A549 (cell line): ENCODE results near the gene BCO2. TPM values are rescaled to one million over a fixed set of nuclear protein-coding genes. Genes with fewer than 3 reads are reported as not detected.

Experiments used
- ATAC-seq, 2 experiments: fragments of 200-7000 bp in 1 of 2; fragments of >200 bp in 1 of 2; cut with Nextera tagmentation in 1 of 2; cut with Tn5 transposase in 1 of 2; 3 replicates each; pipeline versions ENCODE4 v1.8.0 to v1.9.1; 2018 to 2020; ENCODE audit warnings: mild to moderate bottlenecking in 1 of 2, moderate library complexity in 1 of 2
- CTCF ChIA-PET: fragments of 300-600 bp; sonication (Branson Sonifier 250); formaldehyde crosslinking; extraction: SDS; loops from one replicate; lab custom pipeline; 2021; ENCODE audit warnings: antibody characterized with exemption, inconsistent platforms; lab: Yijun Ruan, JAX
- POLR2A ChIA-PET: fragments of 350-600 bp; formaldehyde crosslinking; extraction: SDS; loops from one replicate; lab custom pipeline; 2021; ENCODE audit warnings: antibody characterized with exemption, inconsistent platforms; lab: Yijun Ruan, JAX
- DNase-seq, 2 experiments: peaks; one replicate each; pipeline versions ENCODE4 v3.0.0 to v3.0.0-alpha.2; 2011 to 2016; ENCODE audit warnings: low read depth in 1 of 2, low spot score in 1 of 2
- FAIRE-seq: peaks from 2 replicates; lab custom pipeline; 2011; peaks lifted over from hg19 to GRCh38; lab: Jason Lieb, UNC
- H3K27ac ChIP-seq, 2 experiments: fragments of >200 bp; sonication (Bioruptor Twin); formaldehyde crosslinking; 3 replicates each; pipeline ENCODE4 v1.5.1; 2016 to 2017
- H3K4me1 ChIP-seq: fragments of >200 bp; sonication (Bioruptor Twin); formaldehyde crosslinking; 3 replicates; pipeline ENCODE4 v1.6.1; 2016
- H3K4me2 ChIP-seq: fragments of >200 bp; sonication (Bioruptor Twin); formaldehyde crosslinking; 3 replicates; pipeline ENCODE4 v1.6.1; 2016
- H3K4me3 ChIP-seq: fragments of >200 bp; sonication (Bioruptor Twin); formaldehyde crosslinking; 3 replicates; pipeline ENCODE4 v1.5.1; 2016
- H3K9me3 ChIP-seq: fragments of >200 bp; sonication (Bioruptor Twin); formaldehyde crosslinking; 3 replicates; pipeline ENCODE4 v1.6.1; 2016
- CBX8 ChIP-seq: fragments of 200-600 bp; sonication (generic); IDR thresholded peaks from 2 replicates; pipeline ENCODE4 v1.6.1; 2016
- EHF ChIP-seq: fragments of 250-450 bp; sonication (Bioruptor Pico); IDR thresholded peaks from 2 replicates; pipeline ENCODE4 v1.5.0; 2020; ENCODE audit warnings: mild to moderate bottlenecking
- EHMT2 ChIP-seq: fragments of 200-600 bp; sonication (generic); IDR thresholded peaks from 2 replicates; pipeline ENCODE4 v1.6.1; 2016; ENCODE audit warnings: antibody characterized with exemption, low read depth, mild to moderate bottlenecking, moderate library complexity
- EP300 ChIP-seq, 2 experiments: fragments of >200 bp; sonication (Bioruptor Twin); formaldehyde crosslinking; IDR thresholded peaks; 2 replicates in 1 of 2; 3 replicates in 1 of 2; pipeline ENCODE4 v1.6.1; 2016 to 2017
- JUNB ChIP-seq: fragments of >200 bp; sonication (Bioruptor Twin); formaldehyde crosslinking; IDR thresholded peaks from 2 replicates; pipeline ENCODE4 v1.6.1; 2016
- MAZ ChIP-seq: fragments of 150-350 bp; IDR thresholded peaks from 2 replicates; pipeline ENCODE4 v1.6.1; 2014; ENCODE audit warnings: antibody characterized with exemption, low read depth, low read length, borderline replicate concordance
- NPAS2 ChIP-seq: fragments of 250-450 bp; sonication (Bioruptor Pico); IDR thresholded peaks from 2 replicates; pipeline ENCODE4 v1.8.0; 2022; ENCODE audit warnings: mild to moderate bottlenecking, moderate library complexity, borderline replicate concordance
- NR3C1 ChIP-seq: fragments of >200 bp; sonication (Bioruptor Twin); formaldehyde crosslinking; IDR thresholded peaks from 3 replicates; pipeline ENCODE4 v1.6.1; 2017
- PHF8 ChIP-seq: fragments of 200-600 bp; sonication (generic); IDR thresholded peaks from 2 replicates; pipeline ENCODE4 v1.6.1; 2016; ENCODE audit warnings: low read depth, mild to moderate bottlenecking, antibody characterized with exemption, moderate library complexity, borderline replicate concordance
- RAD21 ChIP-seq, 2 experiments: fragments of >200 bp in 1 of 2; sonication (Bioruptor Twin) in 1 of 2; formaldehyde crosslinking in 1 of 2; IDR thresholded peaks in 1 of 2; conservative IDR thresholded peaks in 1 of 2; 2 replicates in 1 of 2; 3 replicates in 1 of 2; pipeline ENCODE4 v1.6.1; 2012 to 2018; ENCODE audit warnings: inconsistent platforms in 1 of 2
- RARB ChIP-seq: fragments of 250-450 bp; sonication (Bioruptor Pico); IDR thresholded peaks from 2 replicates; pipeline ENCODE4 v1.8.0; 2021; ENCODE audit warnings: mild to moderate bottlenecking, moderate library complexity
- RCOR1 ChIP-seq: fragments of 150-350 bp; IDR thresholded peaks from 2 replicates; pipeline ENCODE4 v1.6.1; 2014; ENCODE audit warnings: antibody characterized with exemption, low read length, low read depth
- SMC3 ChIP-seq: fragments of >200 bp; sonication (Bioruptor Twin); formaldehyde crosslinking; IDR thresholded peaks from 3 replicates; pipeline ENCODE4 v1.6.1; 2018; ENCODE audit warnings: inconsistent platforms
- TFCP2L1 ChIP-seq: fragments of 250-450 bp; sonication (Bioruptor Pico); IDR thresholded peaks from 2 replicates; pipeline ENCODE4 v1.5.0; 2021; ENCODE audit warnings: mild to moderate bottlenecking
- TP53 ChIP-seq: fragments of 250-450 bp; sonication (Bioruptor Pico); IDR thresholded peaks from 2 replicates; pipeline ENCODE4 v1.5.0; 2021; ENCODE audit warnings: mild to moderate bottlenecking, moderate library complexity
- ZFP36 ChIP-seq: fragments of 450-650 bp; IDR thresholded peaks from 2 replicates; pipeline ENCODE4 v1.6.1; 2014; ENCODE audit warnings: borderline replicate concordance; ENCODE audit not compliant: partially characterized antibody
- ZNF302 ChIP-seq: fragments of 250-450 bp; sonication (Bioruptor Pico); IDR thresholded peaks from 2 replicates; pipeline ENCODE4 v1.9.0; 2021; ENCODE audit warnings: inconsistent platforms, mild to moderate bottlenecking, moderate library complexity
- WGBS: methylation state at CpG from one replicate; pipeline ENCODE4 v1.1.6; 2017; ENCODE audit errors: missing lambda C conversion rate; 5-methylcytosine and 5-hydroxymethylcytosine counted together
- polyA plus RNA-seq, 4 experiments: library from polyadenylated mRNA; depleted of rRNA in 3 of 4; stranded (reverse); fragments of >200 nt; fragmentation: RNase III in 1 of 4; extraction: RNeasy Plus Mini Kit Qiagen cat#74134 plus additional on column Dnase treatment in 1 of 4; gene quantifications; 2 replicates in 3 of 4; 3 replicates in 1 of 4; pipeline ENCODE4 v1.2.3, GENCODE V29; 2011 to 2017
- TF ChIP-seq, protein P1 (sequence below): fragments of 450-650 bp; IDR thresholded peaks from 2 replicates; pipeline ENCODE4 v1.6.1; 2014; ENCODE audit warnings: antibody characterized with exemption
- TF ChIP-seq, protein P2 (sequence below): fragments of 250-450 bp; sonication (Bioruptor Pico); IDR thresholded peaks from 2 replicates; pipeline ENCODE4 v1.5.0; 2021; ENCODE audit warnings: mild to moderate bottlenecking, moderate library complexity, borderline replicate concordance
- TF ChIP-seq, protein P3 (sequence below): fragments of >200 bp; sonication (Bioruptor Twin); formaldehyde crosslinking; IDR thresholded peaks from 3 replicates; pipeline ENCODE4 v1.6.1; 2016
- TF ChIP-seq, protein P4 (sequence below): fragments of >200 bp; sonication (Bioruptor Twin); formaldehyde crosslinking; IDR thresholded peaks from 3 replicates; pipeline ENCODE4 v1.5.1; 2016
- TF ChIP-seq, protein P5 (sequence below): IDR thresholded peaks from 2 replicates; pipeline ENCODE4 v1.6.1; 2012
- TF ChIP-seq, protein P6 (sequence below): IDR thresholded peaks from 2 replicates; pipeline ENCODE4 v1.6.1; 2012

Gene BCO2
- polyA plus RNA-seq, 2 of the 4 experiments (the other 2 are of a cell fraction): 1.3 to 1.9 TPM

DNA sequence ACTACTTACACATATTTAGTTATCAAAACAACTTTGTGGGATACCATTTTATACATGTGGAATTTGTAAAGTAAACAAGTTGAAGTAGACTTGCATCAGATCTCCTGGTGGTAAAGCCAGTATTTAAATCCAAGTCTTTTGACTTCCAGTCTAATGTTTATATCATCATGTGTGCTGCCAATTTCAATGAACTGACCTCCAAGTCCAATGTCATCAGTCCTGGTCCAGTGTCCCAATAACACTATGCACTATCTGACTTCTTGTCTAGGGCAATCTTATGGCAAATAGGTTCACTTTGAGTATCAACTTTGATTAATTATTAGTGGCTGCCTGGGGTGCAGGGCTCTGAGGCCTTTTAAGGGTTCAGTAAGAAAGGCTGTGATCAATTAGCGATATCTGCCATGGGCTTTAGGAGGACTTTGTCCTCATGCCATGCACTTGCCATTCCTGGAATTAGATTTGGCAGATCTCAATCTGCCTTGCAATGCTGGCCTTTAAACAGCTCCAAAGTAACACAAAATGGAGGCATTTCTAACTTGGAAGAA, 41.3 kb downstream of the BCO2 start:
- no peak for TF ChIP-seq TFCP2L1 (CRISPR knock-in tag)
- no peak for TF ChIP-seq ZFP36
- TF ChIP-seq CBX8: no peak
- no peak for TF ChIP-seq ZNF302 (CRISPR knock-in tag)
- no peak for TF ChIP-seq EHMT2
- TF ChIP-seq MAZ: no peak
- TF ChIP-seq NR3C1: no peak
- TF ChIP-seq RCOR1: no peak
- TF ChIP-seq NPAS2 (CRISPR knock-in tag): no peak
- no peak for TF ChIP-seq JUNB
- TF ChIP-seq RARB: no peak
- TF ChIP-seq, protein P1, sequence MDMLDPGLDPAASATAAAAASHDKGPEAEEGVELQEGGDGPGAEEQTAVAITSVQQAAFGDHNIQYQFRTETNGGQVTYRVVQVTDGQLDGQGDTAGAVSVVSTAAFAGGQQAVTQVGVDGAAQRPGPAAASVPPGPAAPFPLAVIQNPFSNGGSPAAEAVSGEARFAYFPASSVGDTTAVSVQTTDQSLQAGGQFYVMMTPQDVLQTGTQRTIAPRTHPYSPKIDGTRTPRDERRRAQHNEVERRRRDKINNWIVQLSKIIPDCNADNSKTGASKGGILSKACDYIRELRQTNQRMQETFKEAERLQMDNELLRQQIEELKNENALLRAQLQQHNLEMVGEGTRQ: no peak
- TF ChIP-seq PHF8: no peak
- no peak for TF ChIP-seq EHF (CRISPR knock-in tag)
- no peak for TF ChIP-seq TP53 (CRISPR knock-in tag)
- TF ChIP-seq EP300 (IDR thresholded peaks at IDR 0.05): no peak
- TF ChIP-seq SMC3: no peak
- H3K27ac ChIP-seq: no peak overlapping the region
- ChIA-PET POLR2A (no interaction called here), CTCF (interaction anchor here (0.7 to 14.6 kb wide), 3 partner anchors 65 to 1073 kb away, joined by 3 to 247 read pairs (median 3); no protein-coding TSS in a partner anchor)
- 88% methylated on average over 1 of the region's 1 CpG for WGBS
- FAIRE-seq: no peak
- no peak overlapping the region for H3K4me3 ChIP-seq
- DNase-seq: no peak
- no peak overlapping the region for H3K4me2 ChIP-seq
- ATAC-seq: no peak
- H3K9me3 ChIP-seq: no peaks in the 10 kb centered on the region
- 0 out of 3 replicates have a peak, but pooled peaks cover 7% of the 10 kb centered on the region for H3K4me1 ChIP-seq

DNA sequence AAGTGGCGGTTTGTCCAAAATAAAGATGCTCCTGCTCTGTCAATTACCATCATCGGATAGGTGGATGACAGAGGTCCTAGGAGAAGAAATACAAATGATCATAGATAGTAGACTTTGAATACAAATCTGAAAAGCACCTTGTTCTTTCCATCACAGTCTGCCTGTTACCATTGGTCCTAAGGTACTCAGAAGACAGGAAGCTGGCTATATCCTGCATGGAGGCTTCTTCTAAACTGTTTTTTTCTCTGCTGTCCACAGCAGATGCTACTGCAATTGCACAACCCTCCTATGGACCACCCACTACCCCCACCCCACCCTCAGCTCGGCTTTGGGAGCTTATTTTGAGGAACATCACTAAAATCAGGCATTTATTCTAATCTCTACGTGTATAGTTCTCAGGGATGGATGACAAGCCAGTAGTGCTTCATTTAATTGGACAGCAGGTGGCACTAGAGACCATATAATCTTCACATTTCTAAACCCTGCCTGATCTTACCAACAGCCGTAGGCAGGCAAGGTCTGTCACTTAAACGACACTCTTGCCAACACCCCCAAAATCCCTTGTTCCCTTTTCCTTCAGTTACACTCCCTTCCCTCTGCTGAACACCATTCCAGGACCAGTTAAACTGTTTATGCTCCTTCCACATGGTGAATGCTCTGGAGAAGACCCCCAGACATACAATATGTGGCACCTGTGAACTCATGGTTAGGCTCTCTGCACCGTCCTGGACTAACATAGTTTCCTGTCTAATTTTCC, 44.3 kb downstream of the BCO2 start:
- DNase-seq (peak; percentile 39 to 72), FAIRE-seq (no peak), ATAC-seq (peak; percentile 97 to 99)
- TF ChIP-seq, protein P2, sequence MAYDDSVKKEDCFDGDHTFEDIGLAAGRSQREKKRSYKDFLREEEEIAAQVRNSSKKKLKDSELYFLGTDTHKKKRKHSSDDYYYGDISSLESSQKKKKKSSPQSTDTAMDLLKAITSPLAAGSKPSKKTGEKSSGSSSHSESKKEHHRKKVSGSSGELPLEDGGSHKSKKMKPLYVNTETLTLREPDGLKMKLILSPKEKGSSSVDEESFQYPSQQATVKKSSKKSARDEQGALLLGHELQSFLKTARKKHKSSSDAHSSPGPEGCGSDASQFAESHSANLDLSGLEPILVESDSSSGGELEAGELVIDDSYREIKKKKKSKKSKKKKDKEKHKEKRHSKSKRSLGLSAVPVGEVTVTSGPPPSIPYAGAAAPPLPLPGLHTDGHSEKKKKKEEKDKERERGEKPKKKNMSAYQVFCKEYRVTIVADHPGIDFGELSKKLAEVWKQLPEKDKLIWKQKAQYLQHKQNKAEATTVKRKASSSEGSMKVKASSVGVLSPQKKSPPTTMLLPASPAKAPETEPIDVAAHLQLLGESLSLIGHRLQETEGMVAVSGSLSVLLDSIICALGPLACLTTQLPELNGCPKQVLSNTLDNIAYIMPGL (CRISPR knock-in tag): no peak
- peak; percentile 75 for TF ChIP-seq SMC3
- no peak for TF ChIP-seq NPAS2 (CRISPR knock-in tag)
- TF ChIP-seq, protein P3, sequence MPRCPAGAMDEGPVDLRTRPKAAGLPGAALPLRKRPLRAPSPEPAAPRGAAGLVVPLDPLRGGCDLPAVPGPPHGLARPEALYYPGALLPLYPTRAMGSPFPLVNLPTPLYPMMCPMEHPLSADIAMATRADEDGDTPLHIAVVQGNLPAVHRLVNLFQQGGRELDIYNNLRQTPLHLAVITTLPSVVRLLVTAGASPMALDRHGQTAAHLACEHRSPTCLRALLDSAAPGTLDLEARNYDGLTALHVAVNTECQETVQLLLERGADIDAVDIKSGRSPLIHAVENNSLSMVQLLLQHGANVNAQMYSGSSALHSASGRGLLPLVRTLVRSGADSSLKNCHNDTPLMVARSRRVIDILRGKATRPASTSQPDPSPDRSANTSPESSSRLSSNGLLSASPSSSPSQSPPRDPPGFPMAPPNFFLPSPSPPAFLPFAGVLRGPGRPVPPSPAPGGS: no peak
- no peak for TF ChIP-seq CBX8
- TF ChIP-seq, protein P4, sequence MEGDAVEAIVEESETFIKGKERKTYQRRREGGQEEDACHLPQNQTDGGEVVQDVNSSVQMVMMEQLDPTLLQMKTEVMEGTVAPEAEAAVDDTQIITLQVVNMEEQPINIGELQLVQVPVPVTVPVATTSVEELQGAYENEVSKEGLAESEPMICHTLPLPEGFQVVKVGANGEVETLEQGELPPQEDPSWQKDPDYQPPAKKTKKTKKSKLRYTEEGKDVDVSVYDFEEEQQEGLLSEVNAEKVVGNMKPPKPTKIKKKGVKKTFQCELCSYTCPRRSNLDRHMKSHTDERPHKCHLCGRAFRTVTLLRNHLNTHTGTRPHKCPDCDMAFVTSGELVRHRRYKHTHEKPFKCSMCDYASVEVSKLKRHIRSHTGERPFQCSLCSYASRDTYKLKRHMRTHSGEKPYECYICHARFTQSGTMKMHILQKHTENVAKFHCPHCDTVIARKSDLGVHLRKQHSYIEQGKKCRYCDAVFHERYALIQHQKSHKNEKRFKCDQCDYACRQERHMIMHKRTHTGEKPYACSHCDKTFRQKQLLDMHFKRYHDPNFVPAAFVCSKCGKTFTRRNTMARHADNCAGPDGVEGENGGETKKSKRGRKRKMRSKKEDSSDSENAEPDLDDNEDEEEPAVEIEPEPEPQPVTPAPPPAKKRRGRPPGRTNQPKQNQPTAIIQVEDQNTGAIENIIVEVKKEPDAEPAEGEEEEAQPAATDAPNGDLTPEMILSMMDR: peak; percentile 71
- TF ChIP-seq EHMT2: no peak
- no peak for TF ChIP-seq TFCP2L1 (CRISPR knock-in tag)
- TF ChIP-seq EP300 (IDR thresholded peaks at IDR 0.05): no peak
- TF ChIP-seq, protein P5, sequence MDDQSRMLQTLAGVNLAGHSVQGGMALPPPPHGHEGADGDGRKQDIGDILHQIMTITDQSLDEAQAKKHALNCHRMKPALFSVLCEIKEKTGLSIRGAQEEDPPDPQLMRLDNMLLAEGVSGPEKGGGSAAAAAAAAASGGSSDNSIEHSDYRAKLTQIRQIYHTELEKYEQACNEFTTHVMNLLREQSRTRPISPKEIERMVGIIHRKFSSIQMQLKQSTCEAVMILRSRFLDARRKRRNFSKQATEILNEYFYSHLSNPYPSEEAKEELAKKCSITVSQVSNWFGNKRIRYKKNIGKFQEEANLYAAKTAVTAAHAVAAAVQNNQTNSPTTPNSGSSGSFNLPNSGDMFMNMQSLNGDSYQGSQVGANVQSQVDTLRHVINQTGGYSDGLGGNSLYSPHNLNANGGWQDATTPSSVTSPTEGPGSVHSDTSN: no peak
- TF ChIP-seq, protein P6, sequence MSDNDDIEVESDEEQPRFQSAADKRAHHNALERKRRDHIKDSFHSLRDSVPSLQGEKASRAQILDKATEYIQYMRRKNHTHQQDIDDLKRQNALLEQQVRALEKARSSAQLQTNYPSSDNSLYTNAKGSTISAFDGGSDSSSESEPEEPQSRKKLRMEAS: no peak
- peak; percentile 85 for TF ChIP-seq RAD21 (conservative IDR thresholded peaks at IDR 0.05 in 1 of 2, IDR thresholded peaks at IDR 0.05 in 1 of 2)
- no peak for TF ChIP-seq ZNF302 (CRISPR knock-in tag)
- WGBS: 27% methylated on average over 7 of the region's 7 CpGs
- Histone ChIP-seq H3K4me3 (no peak overlapping the region), H3K4me2 (no peak overlapping the region), H3K27ac (no peak overlapping the region), H3K4me1 (0 out of 3 replicates have a peak, but pooled peaks cover 8% of the 10 kb centered on the region), H3K9me3 (no peaks in the 10 kb centered on the region)
- POLR2A ChIA-PET: interaction anchor here (0.6 to 1.2 kb wide), 2 partner anchors 61 to 345 kb away, joined by 3 to 4 read pairs; no protein-coding TSS in a partner anchor
- CTCF ChIA-PET: interaction anchor here (0.6 to 14.6 kb wide), 29 partner anchors 8 to 1130 kb away, joined by 3 to 247 read pairs (median 4); no protein-coding TSS in a partner anchor
